ENCODE measurements around the gene TMA7. TPM values are rescaled to one million over a fixed set of nuclear protein-coding genes. Genes with fewer than 3 reads are reported as not detected.
A peak's percentile ranks its signal among the peaks of the same experiment; 100 is the strongest.

Gene TMA7
- 326 TPM for total RNA-seq (ENCODE audit: unreplicated experiment)
- long read RNA-seq, transcript TMA7-201 (4 exons, 561 nt), result major isoform, 273 of 344 reads
- long read RNA-seq, transcript TMA7-202 (3 exons, 619 nt), result minor isoform, 50 of 344 reads
- long read RNA-seq, partial matches to known transcripts, result 3 of 344 reads
- long read RNA-seq, other reads (novel, unspliced or antisense), result 18 of 344 reads

GRCh38 chr3:48439820-48440589, at the start of gene TMA7, which contains the start of gene CCDC51:
TMA7 (plus strand) TSS chr3:48440257; CDS start chr3:48440297, 40 bp downstream.
CCDC51 (minus strand) TSS chr3:48440119; CDS start chr3:48435128, 4,991 bp downstream.
- Mint-ChIP-seq H3K36me3 (ENCODE audit: low read depth, unreplicated experiment) (peaks cover 7% of the 10 kb centered on the region), H3K4me1 (ENCODE audit: unreplicated experiment) (peaks cover 14% of the 10 kb centered on the region), H3K27ac (ENCODE audit: unreplicated experiment) (peak within 1 kb of the TSS; percentile 91), H3K27me3 (ENCODE audit: unreplicated experiment) (peaks cover 23% of the 10 kb centered on the region), H3K9me3 (ENCODE audit: unreplicated experiment) (no peaks in the 10 kb centered on the region), H3K4me3 (ENCODE audit: unreplicated experiment) (peak within 1 kb of the TSS; percentile 97)
- no peak for TF ChIP-seq CTCF (IDR thresholded peaks at IDR 0.05; ENCODE audit: unreplicated experiment)
- peak; percentile 95 for DNase-seq (ENCODE audit: low spot score)

- Mint-ChIP-seq H3K27me3 (ENCODE audit: unreplicated experiment) (peaks cover 10% of the 10 kb centered on the region), H3K4me1 (ENCODE audit: unreplicated experiment) (peaks cover 4% of the 10 kb centered on the region), H3K4me3 (ENCODE audit: unreplicated experiment) (no peak overlapping the region), H3K27ac (ENCODE audit: unreplicated experiment) (no peak overlapping the region), H3K36me3 (ENCODE audit: low read depth, unreplicated experiment) (no peaks in the 10 kb centered on the region), H3K9me3 (ENCODE audit: unreplicated experiment) (no peaks in the 10 kb centered on the region)
- no peak for DNase-seq (ENCODE audit: low spot score)
- TF ChIP-seq CTCF (IDR thresholded peaks at IDR 0.05; ENCODE audit: unreplicated experiment), result no peak
These were observed 45.7 kb upstream of the TMA7 start for GRCh38 chr3:48394391-48394790.

GRCh38 chr3:48395714-48396113, 44.3 kb upstream of the TMA7 start:
- peaks cover 10% of the 10 kb centered on the region for H3K27me3 Mint-ChIP-seq (ENCODE audit: unreplicated experiment)
- peak overlapping the region; percentile 32 for H3K4me3 Mint-ChIP-seq (ENCODE audit: unreplicated experiment)
- no peak for TF ChIP-seq CTCF (IDR thresholded peaks at IDR 0.05; ENCODE audit: unreplicated experiment)
- H3K9me3 Mint-ChIP-seq (ENCODE audit: unreplicated experiment), result no peaks in the 10 kb centered on the region
- H3K27ac Mint-ChIP-seq (ENCODE audit: unreplicated experiment), result no peak overlapping the region
- peaks cover 4% of the 10 kb centered on the region for H3K4me1 Mint-ChIP-seq (ENCODE audit: unreplicated experiment)
- H3K36me3 Mint-ChIP-seq (ENCODE audit: low read depth, unreplicated experiment), result no peaks in the 10 kb centered on the region
- DNase-seq (ENCODE audit: low spot score), result no peak

GRCh38 chr3:48397767-48398681, 42.0 kb upstream of the TMA7 start:
- Mint-ChIP-seq H3K4me3 (ENCODE audit: unreplicated experiment) (peak overlapping the region; percentile 57), H3K27me3 (ENCODE audit: unreplicated experiment) (peaks cover 11% of the 10 kb centered on the region), H3K9me3 (ENCODE audit: unreplicated experiment) (no peaks in the 10 kb centered on the region), H3K36me3 (ENCODE audit: low read depth, unreplicated experiment) (peaks cover under 1% of the 10 kb centered on the region), H3K4me1 (ENCODE audit: unreplicated experiment) (peaks cover 4% of the 10 kb centered on the region), H3K27ac (ENCODE audit: unreplicated experiment) (peak overlapping the region; percentile 75)
- DNase-seq (ENCODE audit: low spot score), result no peak
- TF ChIP-seq CTCF (IDR thresholded peaks at IDR 0.05; ENCODE audit: unreplicated experiment), result no peak
